Adrenal gland (tissue), 5 donors: ENCODE data around the gene SHROOM2.

ENCODE experiments used
- CTCF ChIP-seq, 6 experiments: fragments of 450-650 bp in 4 of 6; fragments of 200-600 bp in 2 of 6; sonication (generic) in 1 of 6; IDR thresholded peaks; 1 replicate in 5 of 6; 2 replicates in 1 of 6; pipeline versions ENCODE4 v1.5.1 to v1.8.0; 2016 to 2021; ENCODE audit warnings: antibody characterized with exemption in 6 of 6, mild to moderate bottlenecking in 2 of 6, moderate library complexity in 1 of 6
- POLR2A ChIP-seq, 2 donors: fragments of 450-650 bp; IDR thresholded peaks; one replicate each; pipeline ENCODE4 v1.6.1; 2017; ENCODE audit warnings: antibody characterized with exemption in 2 of 2, mild to moderate bottlenecking in 2 of 2, moderate library complexity in 1 of 2
- donor health status: DM: no; HTN: no; CAD: no.

- TF ChIP-seq CTCF (IDR thresholded peaks at IDR 0.05), result no peak
- TF ChIP-seq POLR2A (IDR thresholded peaks at IDR 0.05), result no peak
Observed at GRCh38 chrX:9882669-9883446, 96.6 kb downstream of the SHROOM2 start.
